ENCODE measurements around the gene AACS. TPM values are rescaled to one million over a fixed set of nuclear protein-coding genes. Genes with fewer than 3 reads are reported as not detected.

AACS gene
- total RNA-seq, 1 experiment from 2014 or later, result 54.0 TPM

- H3K4me1 Mint-ChIP-seq, result no peaks in the 10 kb centered on the region
- DNase-seq (ENCODE audit: low spot score) (no peak), ATAC-seq (no peak)
- H3K36me3 Mint-ChIP-seq, result peaks cover 31% of the 10 kb centered on the region
- POLR2A ChIA-PET, result no interaction called here
- H3K4me3 Mint-ChIP-seq, result no peak overlapping the region
- no peaks in the 10 kb centered on the region for H3K9me3 Mint-ChIP-seq
- CTCF ChIA-PET, result interaction anchor here (1.1 kb wide), 1 partner anchor 17 kb away, joined by 4 read pairs; no protein-coding TSS in a partner anchor
- TF ChIP-seq PRDM15 (CRISPR knock-in tag; IDR thresholded peaks at IDR 0.05) (no peak), SMAD3 (CRISPR knock-in tag; IDR thresholded peaks at IDR 0.05; ENCODE audit: borderline replicate concordance) (no peak), JUN (CRISPR knock-in tag; IDR thresholded peaks at IDR 0.05) (no peak), E2F1 (CRISPR knock-in tag; IDR thresholded peaks at IDR 0.05) (no peak), TCF7 (CRISPR knock-in tag; IDR thresholded peaks at IDR 0.05; ENCODE audit: low read depth) (no peak), MXD4 (CRISPR knock-in tag; IDR thresholded peaks at IDR 0.05; ENCODE audit: borderline replicate concordance) (no peak), ZNF671 (CRISPR knock-in tag; IDR thresholded peaks at IDR 0.05) (no peak), EMX1 (CRISPR knock-in tag; IDR thresholded peaks at IDR 0.05) (no peak)
- no peaks in the 10 kb centered on the region for H3K27me3 Mint-ChIP-seq (ENCODE audit: low read depth)
- H3K27ac Mint-ChIP-seq, result no peak overlapping the region
Observed at GRCh38 chr12:125089626-125090025, 24.4 kb downstream of the AACS start.

- Mint-ChIP-seq H3K27ac (no peak overlapping the region), H3K9me3 (no peaks in the 10 kb centered on the region), H3K4me3 (no peak overlapping the region), H3K27me3 (ENCODE audit: low read depth) (no peaks in the 10 kb centered on the region), H3K4me1 (no peaks in the 10 kb centered on the region), H3K36me3 (peaks cover 24% of the 10 kb centered on the region)
- ChIA-PET POLR2A (no interaction called here), CTCF (no interaction called here)
- no peak for DNase-seq (ENCODE audit: low spot score)
- no peak for ATAC-seq
- TF ChIP-seq ZNF281 (CRISPR knock-in tag; IDR thresholded peaks at IDR 0.05) (no peak), FOXP4 (CRISPR knock-in tag; IDR thresholded peaks at IDR 0.05) (no peak), SMAD4 (CRISPR knock-in tag; IDR thresholded peaks at IDR 0.05) (no peak), GRHL2 (CRISPR knock-in tag; IDR thresholded peaks at IDR 0.05; ENCODE audit: insufficient replicate concordance, severe bottlenecking) (no peak), ZBTB43 (CRISPR knock-in tag; IDR thresholded peaks at IDR 0.05) (no peak), CTCF (IDR thresholded peaks at IDR 0.05) (no peak), ZSCAN18 (CRISPR knock-in tag; IDR thresholded peaks at IDR 0.05) (no peak), ZNF425 (CRISPR knock-in tag; conservative IDR thresholded peaks at IDR 0.05) (no peak), ZNF263 (CRISPR knock-in tag; IDR thresholded peaks at IDR 0.05; ENCODE audit: low read depth) (no peak)
Observed at GRCh38 chr12:125090437-125090836, 25.2 kb downstream of the AACS start.

All from WTC11 (cell line).